GM12891 (cell line): ENCODE data around the gene RALGAPA1. TPM values are rescaled to one million over a fixed set of nuclear protein-coding genes. Genes with fewer than 3 reads are reported as not detected.
A peak's percentile ranks its signal among the peaks of the same experiment; 100 is the strongest.
"Not testable (repeated sequence)": the region's sequence is repeated elsewhere in the genome, so short reads cannot be mapped to it uniquely, and the experiment has no call there.

Source experiments
- DNase-seq: peaks from one replicate; pipeline ENCODE4 v3.0.0; 2011; ENCODE audit warnings: low spot score; ENCODE audit not compliant: insufficient read length
- FAIRE-seq: peaks from 2 replicates; lab custom pipeline; 2011; peaks lifted over from hg19 to GRCh38; lab: Jason Lieb, UNC
- PAX5 ChIP-seq: IDR thresholded peaks from 2 replicates; pipeline ENCODE4 v1.6.1; 2011; ENCODE audit warnings: low read length, moderate library complexity, mild to moderate bottlenecking; ENCODE audit not compliant: insufficient read depth, severe bottlenecking
- POLR2A ChIP-seq: IDR thresholded peaks from 2 replicates; pipeline ENCODE4 v1.6.1; 2011; ENCODE audit warnings: low read depth, low read length, control low read depth
- POLR2AphosphoS5 ChIP-seq: IDR thresholded peaks from 2 replicates; pipeline ENCODE4 v1.6.1; 2011; ENCODE audit warnings: low read depth, low read length, control low read depth
- POU2F2 ChIP-seq: IDR thresholded peaks from 2 replicates; pipeline ENCODE4 v1.6.1; 2011; ENCODE audit warnings: low read depth, mild to moderate bottlenecking, control low read depth, low read length, moderate library complexity
- SPI1 ChIP-seq: IDR thresholded peaks from 2 replicates; pipeline ENCODE4 v1.6.1; 2011; ENCODE audit warnings: low read depth, low read length, control low read depth
- TAF1 ChIP-seq: IDR thresholded peaks from 2 replicates; pipeline ENCODE4 v1.6.1; 2011; ENCODE audit warnings: low read depth, low read length, control low read depth
- polyA plus RNA-seq: library from polyadenylated mRNA; unstranded; fragments of >200 nt; gene quantifications from one replicate; pipeline ENCODE4 v1.2.1, GENCODE V29; 2012; ENCODE audit warnings: low read depth, missing spikeins, inconsistent platforms; ENCODE audit not compliant: missing spikeins

Gene RALGAPA1
- 6.7 TPM for polyA plus RNA-seq

- FAIRE-seq (peak; percentile 98), DNase-seq (peak; percentile 66)
- peak; percentile 87 for TF ChIP-seq POLR2AphosphoS5
- peak; percentile 53; the same call in 1 of the 2 replicates for TF ChIP-seq TAF1
- TF ChIP-seq POLR2A: peak; percentile 88
These were observed at the start of gene RALGAPA1 for GRCh38 chr14:35808638-35809563. RALGAPA1 (minus strand) TSS chr14:35809295; CDS start chr14:35808835, 460 bp downstream.

GRCh38 chr14:35858521-35859209, 49.6 kb upstream of the RALGAPA1 start:
- FAIRE-seq: no peak
- DNase-seq: no peak
- no peak for TF ChIP-seq SPI1
- no peak for TF ChIP-seq POLR2A
- no peak for TF ChIP-seq POU2F2
- TF ChIP-seq POLR2AphosphoS5: no peak
- no peak for TF ChIP-seq TAF1
- TF ChIP-seq PAX5: no peak

- TF ChIP-seq POLR2AphosphoS5 (no peak; the same call in 1 of the 2 replicates), POU2F2 (peak; percentile 77; the same call in 1 of the 2 replicates), SPI1 (no peak)
- peak; percentile 11 for DNase-seq
These were observed 46.9 kb upstream of the RALGAPA1 start for GRCh38 chr14:35855876-35856481.

GRCh38 chr14:35854696-35855270, 45.7 kb upstream of the RALGAPA1 start:
- peak; percentile 63 for FAIRE-seq
- no peak for DNase-seq
- TF ChIP-seq SPI1: peak; percentile 72
- TF ChIP-seq TAF1: no peak

More at GRCh38 chr14:35855876-35856481, 46.9 kb upstream of the RALGAPA1 start:
- FAIRE-seq: peak; percentile 76

GRCh38 chr14:35853225-35853624, 44.1 kb upstream of the RALGAPA1 start:
- TF ChIP-seq PAX5: no peak
- TF ChIP-seq POU2F2: no peak
- no peak for TF ChIP-seq TAF1
- no peak for TF ChIP-seq POLR2A
- TF ChIP-seq POLR2AphosphoS5: no peak
- TF ChIP-seq SPI1: no peak
- DNase-seq (no peak), FAIRE-seq (no peak)

GRCh38 chr14:35851823-35852222, 42.7 kb upstream of the RALGAPA1 start:
- FAIRE-seq (no peak), DNase-seq (no peak)
- no peak for TF ChIP-seq SPI1
- no peak for TF ChIP-seq TAF1
- no peak for TF ChIP-seq POLR2AphosphoS5
- TF ChIP-seq POLR2A: no peak
- TF ChIP-seq POU2F2: no peak
- TF ChIP-seq PAX5: no peak

GRCh38 chr14:35849122-35849521, 40.0 kb upstream of the RALGAPA1 start:
- FAIRE-seq (no peak), DNase-seq (no peak)
- TF ChIP-seq POLR2A: no peak
- no peak for TF ChIP-seq POU2F2
- TF ChIP-seq TAF1: no peak
- no peak for TF ChIP-seq POLR2AphosphoS5
- TF ChIP-seq SPI1: no peak
- TF ChIP-seq PAX5: no peak

- FAIRE-seq (no peak), DNase-seq (no peak)
- TF ChIP-seq POU2F2 (no peak), POLR2A (no peak), SPI1 (no peak), PAX5 (no peak), POLR2AphosphoS5 (no peak), TAF1 (no peak)
These were observed 38.5 kb upstream of the RALGAPA1 start for GRCh38 chr14:35847636-35848035.

- TF ChIP-seq POLR2AphosphoS5: no peak
- TF ChIP-seq TAF1: no peak
- TF ChIP-seq POU2F2: no peak
- TF ChIP-seq SPI1: no peak
- no peak for TF ChIP-seq POLR2A
- no peak for TF ChIP-seq PAX5
- no peak for DNase-seq
- FAIRE-seq: no peak
These were observed 35.4 kb upstream of the RALGAPA1 start for GRCh38 chr14:35844494-35844893.

- FAIRE-seq, DNase-seq: not testable (repeated sequence)
These were observed 33.1 kb upstream of the RALGAPA1 start for GRCh38 chr14:35842245-35842644.

- not testable (repeated sequence) for FAIRE-seq, DNase-seq
These were observed 32.6 kb upstream of the RALGAPA1 start for GRCh38 chr14:35841704-35842103.
